ENCODE data around the gene WDR70.

DNA sequence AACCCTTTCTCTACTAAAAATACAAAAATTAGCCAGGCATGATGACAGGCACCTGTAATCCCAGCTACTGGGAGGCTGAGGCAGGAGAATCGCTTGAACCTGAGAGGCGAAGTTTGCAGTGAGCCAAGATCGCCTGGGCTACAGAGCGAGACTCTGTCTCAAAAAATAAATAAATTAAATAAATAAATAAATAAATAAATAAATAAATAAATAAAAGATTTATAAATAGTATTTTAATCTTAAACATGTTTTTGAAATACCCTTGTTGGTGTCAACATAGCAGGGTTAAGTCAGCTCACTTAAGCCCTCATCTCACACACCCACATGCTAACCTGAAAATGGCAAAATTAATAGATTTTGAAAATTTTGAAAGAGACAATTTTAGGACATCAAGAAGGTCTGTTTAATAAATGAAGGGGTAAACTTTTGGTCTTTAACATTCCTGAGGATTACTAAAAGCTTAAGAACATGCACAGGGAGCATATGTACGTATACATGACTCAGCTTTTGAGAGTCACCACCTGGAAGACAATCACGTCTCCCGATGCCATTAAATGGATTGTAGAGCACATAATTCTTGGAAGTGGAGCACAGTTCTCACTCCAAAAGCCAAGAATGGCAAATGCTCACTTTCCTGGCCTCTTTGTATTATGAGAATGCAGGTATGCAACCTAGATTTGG lies 258.2 kb downstream of the WDR70 start:
- TF ChIP-seq CTCF (conservative IDR thresholded peaks at IDR 0.05; ENCODE audit: low read length) (no peak), EZH2phosphoT487 (IDR thresholded peaks at IDR 0.05; ENCODE audit: borderline replicate concordance) (no peak)

Measured in Loucy (cell line).